Smooth muscle cell (in vitro differentiated cells): ENCODE data around the gene BCL2L11. TPM values are rescaled to one million over a fixed set of nuclear protein-coding genes. Genes with fewer than 3 reads are reported as not detected.
A peak's percentile ranks its signal among the peaks of the same experiment; 100 is the strongest.

Experiments used
- DNase-seq: peaks from one replicate; lab custom pipeline; 2025; ENCODE audit not compliant: unreplicated experiment; lab: John Stamatoyannopoulos, UW
- H2AFZ ChIP-seq: fragments of 200-600 bp; sonication (generic); 2 replicates; pipeline ENCODE4 v1.6.0; 2016; ENCODE audit warnings: antibody characterized with exemption, low read depth, mild to moderate bottlenecking
- H3F3A ChIP-seq: fragments of 200-600 bp; sonication (generic); 2 replicates; pipeline ENCODE4 v1.6.0; 2017; ENCODE audit warnings: antibody characterized with exemption, low read depth
- H3K27ac ChIP-seq: fragments of 200-600 bp; sonication (generic); 2 replicates; pipeline ENCODE4 v1.5.1; 2016; ENCODE audit warnings: low read depth, mild to moderate bottlenecking
- H3K27me3 ChIP-seq: fragments of 200-600 bp; sonication (generic); 2 replicates; pipeline ENCODE4 v1.6.1; 2016; ENCODE audit warnings: low read depth, mild to moderate bottlenecking
- H3K36me3 ChIP-seq: fragments of 200-600 bp; sonication (generic); 2 replicates; pipeline ENCODE4 v1.5.1; 2016; ENCODE audit warnings: low read depth
- H3K4me1 ChIP-seq: fragments of 200-600 bp; sonication (generic); 2 replicates; pipeline ENCODE4 v1.5.1; 2016; ENCODE audit warnings: low read depth
- H3K4me2 ChIP-seq: fragments of 200-600 bp; sonication (generic); 2 replicates; pipeline ENCODE4 v1.6.0; 2016; ENCODE audit warnings: mild to moderate bottlenecking
- H3K4me3 ChIP-seq: fragments of 200-600 bp; sonication (generic); 2 replicates; pipeline ENCODE4 v1.5.1; 2016; ENCODE audit warnings: mild to moderate bottlenecking
- H3K79me2 ChIP-seq: fragments of 200-600 bp; sonication (generic); 2 replicates; pipeline ENCODE4 v1.6.0; 2016; ENCODE audit warnings: low read depth, mild to moderate bottlenecking
- H3K9ac ChIP-seq: fragments of 200-600 bp; sonication (generic); 2 replicates; pipeline ENCODE4 v1.6.0; 2016; ENCODE audit warnings: low read depth
- H3K9me3 ChIP-seq: fragments of 200-600 bp; sonication (generic); replicated peaks from 2 replicates; pipeline ENCODE4 v1.5.1; 2016; ENCODE audit warnings: low read depth
- H4K20me1 ChIP-seq: fragments of 200-600 bp; sonication (generic); 2 replicates; pipeline ENCODE4 v1.6.0; 2016; ENCODE audit warnings: low read depth
- CTCF ChIP-seq: fragments of 200-600 bp; sonication (generic); IDR thresholded peaks from 2 replicates; pipeline ENCODE4 v1.5.1; 2017; ENCODE audit warnings: borderline replicate concordance, mild to moderate bottlenecking, antibody characterized with exemption; ENCODE audit not compliant: insufficient read depth, poor library complexity, severe bottlenecking
- WGBS: methylation state at CpG from one replicate; pipeline ENCODE4 v1.1.7; 2016; ENCODE audit warnings: low lambda C conversion rate; 5-methylcytosine and 5-hydroxymethylcytosine counted together
- polyA plus RNA-seq: library from polyadenylated mRNA; unstranded; fragments of >200 nt; fragmentation: Nextera tagmentation; extraction: Ambion mirVana; gene quantifications from 2 replicates; pipeline ENCODE4 v1.2.1, GENCODE V29; 2016
- total RNA-seq: library from RNA; depleted of rRNA; stranded (reverse); fragments of >200 nt; gene quantifications from 2 replicates; pipeline ENCODE4 v1.2.3, GENCODE V29; 2014

BCL2L11 gene
- total and polyA plus RNA-seq, 2 experiments from 2014 or later: 4.9 to 10.0 TPM

- peaks cover 9% of the 10 kb centered on the region for H4K20me1 ChIP-seq
- no peak for TF ChIP-seq CTCF
These were observed 85.1 kb downstream of the BCL2L11 start for GRCh38 chr2:111205774-111206173.

GRCh38 chr2:111207851-111208250 is 87.1 kb downstream of the BCL2L11 start:
- Histone ChIP-seq H4K20me1 (peaks cover 9% of the 10 kb centered on the region), H3K36me3 (no peaks in the 10 kb centered on the region), H3K4me1 (no peaks in the 10 kb centered on the region), H3K4me2 (no peak overlapping the region), H3K4me3 (no peak overlapping the region), H2AFZ (no peak overlapping the region), H3K27me3 (no peaks in the 10 kb centered on the region), H3K79me2 (no peaks in the 10 kb centered on the region), H3F3A (no peaks in the 10 kb centered on the region), H3K9me3 (no peaks in the 10 kb centered on the region), H3K27ac (no peak overlapping the region), H3K9ac (no peak overlapping the region)
- 100% methylated on average over 1 of the region's 1 CpG for whole genome bisulfite sequencing
- DNase-seq: no peak
- TF ChIP-seq CTCF: no peak

More at GRCh38 chr2:111205774-111206173, 85.1 kb downstream of the BCL2L11 start:
- no peak for DNase-seq
- Histone ChIP-seq H3K36me3 (no peaks in the 10 kb centered on the region), H2AFZ (no peak overlapping the region), H3K4me3 (no peak overlapping the region), H3K27ac (no peak overlapping the region), H3K4me1 (no peaks in the 10 kb centered on the region), H3K9ac (no peak overlapping the region), H3K9me3 (no peaks in the 10 kb centered on the region), H3K4me2 (no peak overlapping the region), H3K79me2 (no peaks in the 10 kb centered on the region), H3F3A (no peaks in the 10 kb centered on the region), H3K27me3 (no peaks in the 10 kb centered on the region)
- 82% methylated on average over 2 of the region's 2 CpGs for whole genome bisulfite sequencing

DNA sequence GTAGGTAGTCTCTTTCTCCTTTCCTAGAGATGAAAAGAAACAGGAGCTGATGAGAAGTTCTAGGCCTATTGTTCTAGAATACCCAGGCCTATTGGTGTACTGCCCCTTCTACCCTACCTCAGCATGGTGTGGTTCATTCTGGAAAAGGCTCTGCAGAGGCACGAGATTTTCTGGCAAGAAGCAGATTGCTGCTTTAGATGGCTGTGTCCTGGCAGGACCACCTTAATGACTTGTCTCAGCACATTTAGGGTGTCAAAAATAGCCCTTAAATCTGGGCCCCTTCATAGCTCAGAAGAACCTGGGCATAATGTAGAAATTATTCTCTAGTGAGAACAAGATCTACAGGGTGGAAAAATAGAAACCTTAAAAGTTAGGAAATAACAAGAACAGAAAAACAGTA is 87.9 kb downstream of the BCL2L11 start:
- WGBS: 85% methylated on average over 1 of the region's 1 CpG
- no peak overlapping the region for H2AFZ ChIP-seq
- peak overlapping the region; percentile 10 for H3K27ac ChIP-seq
- H3K9me3 ChIP-seq: no peaks in the 10 kb centered on the region
- no peak overlapping the region for H3K4me3 ChIP-seq
- H3K79me2 ChIP-seq: no peaks in the 10 kb centered on the region
- DNase-seq: no peak
- H3K27me3 ChIP-seq: no peaks in the 10 kb centered on the region
- H3K4me1 ChIP-seq: no peaks in the 10 kb centered on the region
- H3K36me3 ChIP-seq: peaks cover 3% of the 10 kb centered on the region
- no peaks in the 10 kb centered on the region for H3F3A ChIP-seq
- H3K4me2 ChIP-seq: no peak overlapping the region
- no peak overlapping the region for H3K9ac ChIP-seq
- peaks cover 9% of the 10 kb centered on the region for H4K20me1 ChIP-seq
- TF ChIP-seq CTCF: no peak

DNA sequence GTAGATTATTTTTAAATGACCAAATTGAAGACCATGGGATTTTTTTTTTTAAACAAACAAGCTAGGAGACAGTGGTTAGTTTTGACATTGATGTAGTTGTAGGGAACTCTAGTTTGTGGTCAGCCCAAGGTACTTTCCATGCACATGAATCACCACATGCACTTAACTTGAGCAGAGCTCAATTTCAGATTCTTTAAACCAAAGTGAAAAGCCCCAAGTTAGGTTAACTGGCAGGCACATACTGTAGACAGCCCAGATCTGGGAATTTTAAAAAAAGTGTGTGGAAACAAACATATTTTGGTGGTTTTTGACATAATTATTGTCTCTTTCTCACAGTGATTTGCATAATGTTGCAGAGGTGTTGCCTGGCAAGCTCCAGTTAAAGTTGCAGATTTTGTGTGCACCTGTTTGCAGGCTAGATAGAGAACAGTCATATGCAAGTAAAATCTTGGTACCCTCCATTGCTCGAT is 88.4 kb downstream of the BCL2L11 start:
- Histone ChIP-seq H3K36me3 (peaks cover 8% of the 10 kb centered on the region), H3K4me1 (no peaks in the 10 kb centered on the region), H3K27me3 (no peaks in the 10 kb centered on the region), H3K79me2 (no peaks in the 10 kb centered on the region), H3K27ac (peak overlapping the region; percentile 10), H3K4me3 (no peak overlapping the region), H2AFZ (no peak overlapping the region), H3K9ac (no peak overlapping the region), H3F3A (no peaks in the 10 kb centered on the region), H3K9me3 (peaks cover under 1% of the 10 kb centered on the region), H4K20me1 (peaks cover 9% of the 10 kb centered on the region), H3K4me2 (no peak overlapping the region)
- DNase-seq: no peak
- 97% methylated on average over 1 of the region's 1 CpG for WGBS
- TF ChIP-seq CTCF: no peak
